Neural progenitor cell (in vitro differentiated cells): Measurements from ENCODE around the gene SEMA6A. TPM values are rescaled to one million over a fixed set of nuclear protein-coding genes. Genes with fewer than 3 reads are reported as not detected.

ENCODE experiments used
- DNase-seq: peaks from one replicate; pipeline ENCODE4 v3.0.0-alpha.2; 2016; ENCODE audit warnings: low spot score
- H2AFZ ChIP-seq: fragments of 200-600 bp; sonication (generic); replicated peaks from 2 replicates; pipeline ENCODE4 v1.6.1; 2016; ENCODE audit warnings: antibody characterized with exemption
- H3F3A ChIP-seq: fragments of 200-600 bp; sonication (generic); 2 replicates; pipeline ENCODE4 v1.6.1; 2016; ENCODE audit warnings: antibody characterized with exemption, low read depth
- H3K27ac ChIP-seq: fragments of 200-600 bp; sonication (generic); 2 replicates; pipeline ENCODE4 v1.5.1; 2016; ENCODE audit warnings: mild to moderate bottlenecking
- H3K27me3 ChIP-seq: fragments of 200-600 bp; sonication (generic); 2 replicates; pipeline ENCODE4 v1.6.1; 2016; ENCODE audit warnings: mild to moderate bottlenecking, moderate library complexity
- H3K36me3 ChIP-seq: fragments of 200-600 bp; sonication (generic); 2 replicates; pipeline ENCODE4 v1.5.1; 2016
- H3K4me1 ChIP-seq: fragments of 200-600 bp; sonication (generic); 2 replicates; pipeline ENCODE4 v1.6.1; 2016; ENCODE audit warnings: mixed run types
- H3K4me2 ChIP-seq: fragments of 200-600 bp; sonication (generic); 2 replicates; pipeline ENCODE4 v1.6.1; 2016
- H3K4me3 ChIP-seq: fragments of 200-600 bp; sonication (generic); 2 replicates; pipeline ENCODE4 v1.5.1; 2016
- H3K79me2 ChIP-seq: fragments of 200-600 bp; sonication (generic); 2 replicates; pipeline ENCODE4 v1.6.1; 2016; ENCODE audit warnings: low read depth
- H3K9ac ChIP-seq: fragments of 200-600 bp; sonication (generic); 2 replicates; pipeline ENCODE4 v1.6.1; 2016
- H3K9me3 ChIP-seq: fragments of 200-600 bp; sonication (generic); 2 replicates; pipeline ENCODE4 v1.5.1; 2016; ENCODE audit warnings: low read depth
- H4K20me1 ChIP-seq: fragments of 200-600 bp; sonication (generic); 2 replicates; pipeline ENCODE4 v1.6.1; 2016; ENCODE audit warnings: low read depth
- H3K27ac Mint-ChIP-seq: 3 replicates; pipeline ENCODE4 v1.8.0; 2021; ENCODE audit warnings: mixed read lengths
- H3K27me3 Mint-ChIP-seq: 2 replicates; pipeline ENCODE4 v1.8.0; 2022; ENCODE audit warnings: low read depth, mild to moderate bottlenecking, inconsistent platforms, moderate library complexity, mixed read lengths; ENCODE audit not compliant: insufficient read depth
- H3K36me3 Mint-ChIP-seq: 3 replicates; pipeline ENCODE4 v1.8.0; 2021; ENCODE audit warnings: mixed read lengths
- H3K4me1 Mint-ChIP-seq: 3 replicates; pipeline ENCODE4 v1.8.0; 2021; ENCODE audit warnings: mixed read lengths
- H3K4me3 Mint-ChIP-seq: 3 replicates; pipeline ENCODE4 v1.8.0; 2021; ENCODE audit warnings: mild to moderate bottlenecking, moderate library complexity, mixed read lengths
- H3K9me3 Mint-ChIP-seq: 3 replicates; pipeline ENCODE4 v1.8.0; 2020; ENCODE audit warnings: mixed read lengths
- EZH2 ChIP-seq: fragments of 200-600 bp; sonication (generic); IDR thresholded peaks from 2 replicates; pipeline ENCODE4 v1.6.1; 2017; ENCODE audit warnings: antibody characterized with exemption, mild to moderate bottlenecking, moderate library complexity
- EZH2phosphoT487 ChIP-seq: fragments of 200-600 bp; sonication (generic); IDR thresholded peaks from 2 replicates; pipeline ENCODE4 v1.6.1; 2017; ENCODE audit warnings: antibody characterized with exemption
- total RNA-seq: library from RNA; depleted of rRNA; stranded (reverse); fragments of >200 nt; gene quantifications from 2 replicates; pipeline ENCODE4 v1.2.3, GENCODE V29; 2015; ENCODE audit warnings: low replicate concordance
- TF ChIP-seq, protein P1 (sequence below): fragments of 200-600 bp; sonication (generic); IDR thresholded peaks from 2 replicates; pipeline ENCODE4 v1.5.1; 2017; ENCODE audit warnings: antibody characterized with exemption, mild to moderate bottlenecking

The SEMA6A gene
- total RNA-seq, 1 donor from 2014 or later = 86.4 TPM

DNA sequence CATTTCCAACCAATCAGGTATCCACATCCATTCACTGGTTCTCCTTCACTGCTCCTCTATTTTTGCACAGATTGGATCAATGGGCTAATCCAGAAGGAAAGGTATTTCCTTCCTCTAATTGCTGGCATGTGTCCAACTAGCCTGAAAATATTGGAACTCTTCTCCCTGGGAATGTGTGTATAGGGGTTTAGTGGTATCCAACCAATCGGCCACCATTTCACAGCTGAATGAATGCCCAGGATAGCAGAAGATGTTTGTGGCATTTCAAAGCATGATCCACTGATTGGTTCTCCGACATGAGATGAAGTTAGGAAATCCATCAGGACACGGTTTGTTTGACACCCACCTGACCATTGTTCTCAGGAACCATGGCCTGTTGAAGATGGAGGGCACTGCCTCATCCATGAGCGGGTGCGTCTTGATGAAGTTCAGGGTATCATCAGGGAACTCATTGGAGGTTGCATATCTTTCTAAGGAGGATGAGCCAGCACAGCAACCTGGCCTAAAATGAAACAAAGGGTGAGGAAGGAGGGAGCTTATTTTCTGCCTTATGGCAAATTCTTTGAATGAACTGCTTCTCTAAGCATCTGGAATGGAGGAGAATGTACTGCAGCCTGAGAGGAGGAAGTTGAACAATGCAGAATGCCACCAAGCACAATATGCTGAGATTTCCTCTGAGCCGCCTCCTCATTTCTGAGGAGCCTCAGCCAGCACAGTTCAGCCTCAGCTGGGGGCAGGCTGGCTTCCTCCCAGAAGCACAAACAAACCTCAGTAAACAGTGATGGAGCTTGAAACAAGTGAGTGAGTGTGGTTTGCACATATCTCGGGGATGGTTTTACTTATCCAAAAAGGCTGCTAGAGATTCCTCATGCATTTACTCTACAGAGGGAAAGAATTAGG is 94.6 kb downstream of the SEMA6A start:
- Histone ChIP-seq H3K36me3 (peaks cover 18% of the 10 kb centered on the region), H3K4me3 (no peak overlapping the region), H3K9ac (no peak overlapping the region), H3K27me3 (no peaks in the 10 kb centered on the region), H3K4me2 (no peak overlapping the region), H3K4me1 (no peaks in the 10 kb centered on the region), H2AFZ (no peak overlapping the region), H3K9me3 (no peaks in the 10 kb centered on the region), H4K20me1 (no peaks in the 10 kb centered on the region), H3K79me2 (no peaks in the 10 kb centered on the region), H3F3A (peaks cover 10% of the 10 kb centered on the region), H3K27ac (no peak overlapping the region)
- no peak overlapping the region for H3K4me3 Mint-ChIP-seq
- TF ChIP-seq EZH2 (no peak), EZH2phosphoT487 (no peak)
- TF ChIP-seq, protein P1, sequence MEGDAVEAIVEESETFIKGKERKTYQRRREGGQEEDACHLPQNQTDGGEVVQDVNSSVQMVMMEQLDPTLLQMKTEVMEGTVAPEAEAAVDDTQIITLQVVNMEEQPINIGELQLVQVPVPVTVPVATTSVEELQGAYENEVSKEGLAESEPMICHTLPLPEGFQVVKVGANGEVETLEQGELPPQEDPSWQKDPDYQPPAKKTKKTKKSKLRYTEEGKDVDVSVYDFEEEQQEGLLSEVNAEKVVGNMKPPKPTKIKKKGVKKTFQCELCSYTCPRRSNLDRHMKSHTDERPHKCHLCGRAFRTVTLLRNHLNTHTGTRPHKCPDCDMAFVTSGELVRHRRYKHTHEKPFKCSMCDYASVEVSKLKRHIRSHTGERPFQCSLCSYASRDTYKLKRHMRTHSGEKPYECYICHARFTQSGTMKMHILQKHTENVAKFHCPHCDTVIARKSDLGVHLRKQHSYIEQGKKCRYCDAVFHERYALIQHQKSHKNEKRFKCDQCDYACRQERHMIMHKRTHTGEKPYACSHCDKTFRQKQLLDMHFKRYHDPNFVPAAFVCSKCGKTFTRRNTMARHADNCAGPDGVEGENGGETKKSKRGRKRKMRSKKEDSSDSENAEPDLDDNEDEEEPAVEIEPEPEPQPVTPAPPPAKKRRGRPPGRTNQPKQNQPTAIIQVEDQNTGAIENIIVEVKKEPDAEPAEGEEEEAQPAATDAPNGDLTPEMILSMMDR = no peak
- peaks cover 13% of the 10 kb centered on the region for H3K9me3 Mint-ChIP-seq
- peaks cover 2% of the 10 kb centered on the region for H3K4me1 Mint-ChIP-seq
- no peak for DNase-seq
- H3K27ac Mint-ChIP-seq = no peak overlapping the region
- H3K27me3 Mint-ChIP-seq = peaks cover 3% of the 10 kb centered on the region
- H3K36me3 Mint-ChIP-seq = peaks cover 70% of the 10 kb centered on the region

DNA sequence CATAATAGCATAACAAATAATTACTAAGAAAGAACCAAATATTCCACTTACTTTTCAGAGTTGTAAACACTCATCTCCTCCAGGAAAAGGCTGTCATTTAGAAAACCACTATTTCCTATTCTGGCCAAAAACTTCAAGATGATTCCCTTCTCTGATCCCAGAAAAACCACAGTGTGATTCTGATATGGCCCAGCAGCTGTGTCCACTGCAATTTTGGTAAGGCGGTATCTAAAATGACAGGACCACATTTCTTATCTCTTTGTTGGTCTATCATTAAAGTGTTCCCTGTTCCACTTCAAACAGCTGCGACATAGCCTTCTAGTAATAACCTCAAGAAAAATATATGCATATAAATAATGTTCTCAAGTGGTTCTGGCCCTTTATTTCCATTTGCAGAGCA is 96.1 kb downstream of the SEMA6A start:
- peaks cover 3% of the 10 kb centered on the region for H3K27me3 Mint-ChIP-seq
- no peak overlapping the region for H3K27ac Mint-ChIP-seq
- Histone ChIP-seq H4K20me1 (no peaks in the 10 kb centered on the region), H3K79me2 (no peaks in the 10 kb centered on the region), H3K4me2 (no peak overlapping the region), H3K4me3 (no peak overlapping the region), H3K4me1 (no peaks in the 10 kb centered on the region), H3F3A (peaks cover 18% of the 10 kb centered on the region), H3K9me3 (no peaks in the 10 kb centered on the region), H3K27ac (no peak overlapping the region), H3K36me3 (peaks cover 16% of the 10 kb centered on the region), H2AFZ (no peak overlapping the region), H3K9ac (no peak overlapping the region), H3K27me3 (no peaks in the 10 kb centered on the region)
- peaks cover 2% of the 10 kb centered on the region for H3K4me1 Mint-ChIP-seq
- no peak for DNase-seq
- no peak overlapping the region for H3K4me3 Mint-ChIP-seq
- TF ChIP-seq, protein P1 = no peak
- TF ChIP-seq EZH2 (no peak), EZH2phosphoT487 (no peak)
- H3K9me3 Mint-ChIP-seq = peaks cover 13% of the 10 kb centered on the region
- peaks cover 62% of the 10 kb centered on the region for H3K36me3 Mint-ChIP-seq

DNA sequence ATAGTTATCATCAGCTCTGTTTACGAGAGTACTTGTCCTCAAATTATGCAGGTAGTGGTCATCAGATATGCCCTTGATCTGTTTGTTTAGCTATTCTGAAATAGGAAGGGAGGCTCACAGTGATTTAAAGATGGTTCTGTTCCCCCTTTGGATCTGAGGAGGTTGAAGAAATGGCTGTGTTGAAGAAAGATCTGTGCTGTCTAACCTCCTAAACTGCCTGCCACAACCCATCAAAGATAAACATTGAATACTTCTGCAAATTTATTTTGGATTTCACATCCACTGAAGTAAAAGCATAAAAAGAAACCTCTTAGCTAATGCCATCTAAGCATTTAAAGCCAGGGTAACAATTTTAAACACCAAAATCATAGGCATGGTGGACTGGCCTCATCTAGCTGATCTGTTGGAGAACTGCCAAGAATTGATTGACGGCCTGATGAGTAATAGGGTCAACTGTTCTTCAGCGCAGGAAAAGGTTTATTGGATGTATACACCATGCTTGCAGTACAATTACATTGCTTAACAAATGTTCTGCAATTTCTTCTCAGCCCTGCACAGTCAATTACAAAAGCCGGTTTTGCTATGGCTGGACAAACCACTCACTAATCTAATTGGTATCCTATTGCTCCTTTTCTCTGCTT is 97.6 kb downstream of the SEMA6A start:
- H3K9ac ChIP-seq = no peak overlapping the region
- DNase-seq = no peak
- no peak overlapping the region for H3K27ac ChIP-seq
- no peak overlapping the region for H2AFZ ChIP-seq
- H3K4me2 ChIP-seq = no peak overlapping the region
- Mint-ChIP-seq H3K36me3 (peaks cover 56% of the 10 kb centered on the region), H3K4me1 (peaks cover 2% of the 10 kb centered on the region), H3K27ac (no peak overlapping the region), H3K9me3 (peaks cover 13% of the 10 kb centered on the region), H3K4me3 (no peak overlapping the region), H3K27me3 (peaks cover 3% of the 10 kb centered on the region)
- no peaks in the 10 kb centered on the region for H3K79me2 ChIP-seq
- TF ChIP-seq EZH2phosphoT487 = no peak
- TF ChIP-seq EZH2 = no peak
- TF ChIP-seq, protein P1 = no peak
- no peaks in the 10 kb centered on the region for H3K27me3 ChIP-seq
- H3K4me3 ChIP-seq = no peak overlapping the region
- peaks cover 16% of the 10 kb centered on the region for H3K36me3 ChIP-seq
- no peaks in the 10 kb centered on the region for H3K4me1 ChIP-seq
- H4K20me1 ChIP-seq = no peaks in the 10 kb centered on the region
- H3F3A ChIP-seq = peaks cover 21% of the 10 kb centered on the region
- no peaks in the 10 kb centered on the region for H3K9me3 ChIP-seq
